Activated T-cell treated with anti-CD3 and anti-CD28 coated beads, Interleukin-2, amount 50 U/mL, for 1 hour (primary cell): ENCODE measurements around the gene DISP3.

Experiments used
- DNase-seq: peaks from one replicate; pipeline ENCODE4 v3.0.0-alpha.2; 2020

The DISP3 gene, protein sequence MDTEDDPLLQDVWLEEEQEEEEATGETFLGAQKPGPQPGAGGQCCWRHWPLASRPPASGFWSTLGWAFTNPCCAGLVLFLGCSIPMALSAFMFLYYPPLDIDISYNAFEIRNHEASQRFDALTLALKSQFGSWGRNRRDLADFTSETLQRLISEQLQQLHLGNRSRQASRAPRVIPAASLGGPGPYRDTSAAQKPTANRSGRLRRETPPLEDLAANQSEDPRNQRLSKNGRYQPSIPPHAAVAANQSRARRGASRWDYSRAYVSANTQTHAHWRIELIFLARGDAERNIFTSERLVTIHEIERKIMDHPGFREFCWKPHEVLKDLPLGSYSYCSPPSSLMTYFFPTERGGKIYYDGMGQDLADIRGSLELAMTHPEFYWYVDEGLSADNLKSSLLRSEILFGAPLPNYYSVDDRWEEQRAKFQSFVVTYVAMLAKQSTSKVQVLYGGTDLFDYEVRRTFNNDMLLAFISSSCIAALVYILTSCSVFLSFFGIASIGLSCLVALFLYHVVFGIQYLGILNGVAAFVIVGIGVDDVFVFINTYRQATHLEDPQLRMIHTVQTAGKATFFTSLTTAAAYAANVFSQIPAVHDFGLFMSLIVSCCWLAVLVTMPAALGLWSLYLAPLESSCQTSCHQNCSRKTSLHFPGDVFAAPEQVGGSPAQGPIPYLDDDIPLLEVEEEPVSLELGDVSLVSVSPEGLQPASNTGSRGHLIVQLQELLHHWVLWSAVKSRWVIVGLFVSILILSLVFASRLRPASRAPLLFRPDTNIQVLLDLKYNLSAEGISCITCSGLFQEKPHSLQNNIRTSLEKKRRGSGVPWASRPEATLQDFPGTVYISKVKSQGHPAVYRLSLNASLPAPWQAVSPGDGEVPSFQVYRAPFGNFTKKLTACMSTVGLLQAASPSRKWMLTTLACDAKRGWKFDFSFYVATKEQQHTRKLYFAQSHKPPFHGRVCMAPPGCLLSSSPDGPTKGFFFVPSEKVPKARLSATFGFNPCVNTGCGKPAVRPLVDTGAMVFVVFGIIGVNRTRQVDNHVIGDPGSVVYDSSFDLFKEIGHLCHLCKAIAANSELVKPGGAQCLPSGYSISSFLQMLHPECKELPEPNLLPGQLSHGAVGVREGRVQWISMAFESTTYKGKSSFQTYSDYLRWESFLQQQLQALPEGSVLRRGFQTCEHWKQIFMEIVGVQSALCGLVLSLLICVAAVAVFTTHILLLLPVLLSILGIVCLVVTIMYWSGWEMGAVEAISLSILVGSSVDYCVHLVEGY (N-terminal part only)

DNA sequence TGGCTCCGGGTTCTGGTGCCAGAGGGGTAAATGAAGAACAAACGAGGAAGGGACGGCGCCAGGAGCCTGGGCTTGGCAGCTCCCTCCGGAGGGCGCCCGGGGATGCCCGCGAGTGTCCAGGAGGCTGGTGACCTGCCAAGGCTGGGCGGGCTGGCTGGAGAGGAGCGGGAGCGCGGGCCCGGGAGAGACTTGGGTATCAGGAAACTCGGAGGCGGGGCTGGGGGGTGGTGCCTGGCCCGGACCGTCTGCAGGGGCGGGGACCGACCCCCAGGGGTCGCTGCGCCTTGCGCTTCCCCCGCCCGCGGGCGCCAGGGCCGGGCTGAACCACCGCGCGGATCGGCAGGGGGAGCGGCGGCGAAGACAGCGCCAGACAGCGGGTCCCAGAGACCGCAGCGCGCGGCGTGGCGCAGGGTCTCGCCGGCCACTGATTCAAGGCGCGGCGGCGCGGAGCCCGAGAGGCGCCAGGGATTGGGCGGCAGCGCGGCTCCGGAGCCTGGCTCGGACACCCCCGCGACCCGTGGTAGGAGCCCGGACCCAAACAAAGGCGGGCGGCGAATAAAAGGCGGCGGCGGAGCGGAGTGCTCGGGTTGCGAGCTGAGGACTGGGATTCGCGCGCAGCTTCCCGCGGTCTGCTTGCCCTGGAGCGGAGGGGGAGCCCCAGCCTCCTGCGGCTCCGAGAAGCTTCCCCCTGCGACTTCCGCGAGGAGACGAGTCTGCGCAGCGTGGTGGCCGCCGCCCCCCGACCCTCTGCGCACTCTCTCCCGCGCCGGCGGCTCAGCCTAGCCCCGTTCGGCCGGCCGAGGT is at the start of gene DISP3:
Gene DISP3 (plus strand): TSS at position 585 of the 804 bp plus-strand sequence. CDS start 21,838 bp downstream, outside the sequence.
- peak; percentile 75 for DNase-seq

DNA sequence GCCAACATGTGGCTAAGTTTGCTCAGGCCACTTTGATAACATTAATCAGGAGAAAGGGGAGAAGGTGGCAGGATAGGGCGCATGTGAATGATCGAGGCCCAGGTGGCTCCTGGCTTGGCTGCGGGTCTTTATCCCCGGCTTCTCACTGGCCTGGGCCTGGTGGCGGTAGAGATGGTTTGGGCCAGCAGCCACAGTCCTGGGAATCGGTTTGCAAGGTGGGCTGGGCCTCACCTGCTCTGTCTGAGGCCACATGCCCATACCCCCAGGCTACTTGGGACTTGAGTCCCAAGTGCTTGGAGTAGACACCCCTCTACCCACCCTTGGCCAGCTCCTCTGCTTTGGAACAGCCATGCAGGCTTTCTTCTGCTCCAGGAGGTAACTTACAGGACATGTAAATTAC is 49.7 kb upstream of the DISP3 start:
- DNase-seq: no peak

DNA sequence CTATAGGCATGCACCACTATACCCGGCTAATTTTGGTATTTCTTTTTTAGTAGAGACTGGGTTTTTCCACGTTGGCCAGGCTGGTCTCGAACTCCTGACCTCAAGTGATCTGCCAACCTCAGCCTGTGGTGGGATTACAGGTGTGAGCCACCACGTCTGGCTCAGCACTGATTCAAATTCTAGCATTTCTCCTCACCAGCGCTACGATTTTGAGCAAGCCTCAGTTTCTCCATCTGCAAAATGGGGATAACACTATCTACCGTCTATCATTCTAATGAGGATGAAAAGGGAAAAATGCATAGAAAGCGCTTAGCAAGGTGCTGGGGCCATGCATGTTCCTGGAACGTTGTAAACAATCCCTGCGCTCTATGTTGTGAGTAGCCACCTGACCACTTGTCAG is 49.0 kb upstream of the DISP3 start:
- DNase-seq: no peak

DNA sequence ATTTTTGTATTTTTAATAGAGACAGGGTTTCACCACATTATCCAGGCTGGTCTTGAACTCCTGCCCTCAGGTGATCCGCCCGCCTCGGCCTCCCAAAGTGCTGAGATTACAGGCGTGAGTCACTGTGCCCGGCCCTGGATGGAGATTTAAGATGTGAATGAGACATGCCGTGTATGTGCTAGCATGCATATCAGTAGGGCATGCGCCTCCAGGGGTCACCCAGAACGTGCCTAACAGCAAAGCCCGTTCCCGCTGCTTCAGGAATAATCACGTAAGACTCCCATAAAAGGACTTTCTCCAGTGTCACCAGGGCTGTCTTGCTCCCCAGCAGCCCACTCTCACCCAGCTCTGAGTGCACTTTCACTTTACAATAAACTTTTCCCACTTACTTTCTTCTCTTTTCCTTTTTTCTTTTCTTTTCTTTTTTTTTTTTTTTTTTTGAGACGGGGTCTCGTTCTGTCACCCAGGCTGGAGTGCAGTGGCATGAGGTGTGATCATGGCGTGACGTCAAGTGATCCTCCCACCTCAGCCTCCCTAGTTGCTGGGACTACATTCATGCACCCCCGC is 46.9 kb upstream of the DISP3 start:
- DNase-seq: no peak

DNA sequence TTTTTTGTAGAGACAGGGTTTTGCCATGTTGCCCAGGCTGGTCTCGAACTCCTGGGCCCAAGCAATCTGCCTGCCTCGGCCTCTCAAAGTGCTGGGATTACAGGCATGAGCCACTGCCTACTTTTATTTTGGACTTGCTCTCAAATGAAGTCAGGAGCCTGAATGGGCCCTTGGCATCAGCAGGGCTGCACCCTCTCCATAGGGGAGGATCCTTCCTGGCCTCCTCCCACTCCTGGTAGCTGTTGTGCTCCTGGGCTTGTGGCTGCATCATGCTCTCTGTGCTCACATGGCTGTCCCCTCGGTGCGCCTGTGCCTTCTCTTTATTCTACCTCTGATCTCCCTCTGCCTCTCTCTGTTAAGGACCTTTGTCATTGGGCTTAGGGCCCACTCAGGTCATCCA is 46.4 kb upstream of the DISP3 start:
- DNase-seq: no peak

DNA sequence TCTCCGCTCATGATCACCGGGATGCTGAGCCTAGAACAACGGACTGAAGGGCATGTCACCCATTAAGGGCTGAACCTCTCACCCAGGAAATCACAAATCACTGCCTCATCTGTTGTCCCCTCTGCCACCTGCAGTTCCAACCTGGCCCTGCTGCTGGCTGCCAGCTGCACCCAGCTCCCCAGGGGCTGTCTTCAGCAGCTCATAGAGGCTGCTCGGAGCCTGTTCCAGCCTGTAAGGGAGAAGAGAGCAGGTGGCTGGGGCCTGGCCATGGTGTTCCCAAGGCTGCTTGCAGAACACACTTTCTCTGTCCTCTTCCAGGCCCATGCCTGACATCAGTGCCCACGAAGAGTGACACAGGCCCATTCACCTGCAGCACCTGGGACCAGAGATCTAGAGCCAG is 44.5 kb upstream of the DISP3 start:
- DNase-seq: no peak

DNA sequence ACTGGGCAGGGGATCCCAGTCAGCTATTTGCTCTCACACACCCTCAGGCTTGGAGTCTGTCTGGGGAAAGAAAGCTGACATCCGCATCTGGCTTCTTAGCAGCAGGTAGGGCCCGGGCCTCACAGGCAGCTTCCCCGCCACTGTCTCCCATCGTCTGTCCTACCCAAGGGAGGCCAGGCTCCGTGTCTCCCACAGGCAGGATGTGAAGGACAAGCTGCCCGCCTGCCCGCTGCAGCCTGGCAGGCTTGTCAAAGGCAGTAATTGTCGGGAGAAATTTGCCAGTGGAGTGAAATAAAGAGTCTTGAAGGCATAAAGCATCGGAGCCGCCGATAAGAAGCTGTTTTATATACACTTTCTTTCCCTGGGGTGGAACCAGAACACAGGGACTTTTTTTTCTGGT is 44.0 kb upstream of the DISP3 start:
- no peak for DNase-seq

DNA sequence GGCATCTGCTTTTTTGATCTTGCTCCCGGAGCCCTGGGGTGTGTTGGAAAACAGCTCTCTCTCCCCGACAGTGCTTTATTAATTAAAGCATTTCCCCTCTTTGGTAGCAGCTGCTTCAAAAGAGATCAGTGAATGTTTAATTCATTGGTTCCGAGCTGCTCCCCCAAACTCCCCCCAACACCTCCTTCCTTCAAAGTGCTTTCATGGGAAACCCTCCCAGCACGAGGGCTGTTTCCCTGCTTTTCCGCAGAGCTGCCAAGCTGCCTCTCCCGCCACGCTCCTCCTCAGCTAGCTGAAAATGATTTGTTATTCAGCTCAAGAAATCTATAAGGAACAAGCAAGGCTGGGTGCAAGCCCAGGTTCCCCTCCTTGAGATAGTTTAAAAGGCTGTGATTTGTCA is 40.0 kb upstream of the DISP3 start:
- DNase-seq: no peak

DNA sequence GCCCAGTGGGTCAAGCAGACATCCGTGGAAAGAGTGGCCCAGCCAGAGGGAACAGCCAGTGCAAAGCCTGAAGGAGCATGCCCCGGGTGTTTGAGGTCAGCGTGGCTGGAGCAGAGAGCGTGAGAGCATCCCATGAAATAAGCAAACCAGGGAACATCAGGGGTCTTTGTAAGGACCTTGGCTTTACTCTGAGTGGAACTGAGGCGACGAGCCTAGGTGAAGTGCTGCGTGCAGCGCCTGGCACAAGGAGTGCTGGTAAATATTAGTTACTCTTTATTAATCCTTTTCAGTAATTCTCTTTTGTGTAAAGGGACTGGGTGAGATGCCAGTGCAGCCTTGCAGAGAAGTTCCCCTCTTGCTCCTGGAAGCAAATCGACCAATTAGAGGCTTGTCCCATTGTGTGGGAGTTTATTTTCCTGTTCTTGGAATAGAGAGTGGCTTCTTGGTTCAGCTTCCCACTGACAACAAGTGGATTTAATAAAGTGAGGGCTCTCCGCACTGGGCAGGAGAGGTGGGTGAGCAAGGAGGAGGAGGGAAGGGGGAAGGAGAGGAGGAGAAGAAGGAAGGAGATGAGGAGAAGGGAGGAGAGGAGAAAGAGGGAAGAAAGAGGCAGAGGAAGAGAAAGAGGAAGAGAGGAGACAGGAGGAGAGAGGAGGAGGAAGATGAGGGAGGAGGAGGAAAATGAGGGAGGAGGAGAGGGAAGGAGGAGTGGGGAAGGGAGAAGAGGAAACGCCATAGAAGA is 37.6 kb upstream of the DISP3 start:
- DNase-seq: no peak

DNA sequence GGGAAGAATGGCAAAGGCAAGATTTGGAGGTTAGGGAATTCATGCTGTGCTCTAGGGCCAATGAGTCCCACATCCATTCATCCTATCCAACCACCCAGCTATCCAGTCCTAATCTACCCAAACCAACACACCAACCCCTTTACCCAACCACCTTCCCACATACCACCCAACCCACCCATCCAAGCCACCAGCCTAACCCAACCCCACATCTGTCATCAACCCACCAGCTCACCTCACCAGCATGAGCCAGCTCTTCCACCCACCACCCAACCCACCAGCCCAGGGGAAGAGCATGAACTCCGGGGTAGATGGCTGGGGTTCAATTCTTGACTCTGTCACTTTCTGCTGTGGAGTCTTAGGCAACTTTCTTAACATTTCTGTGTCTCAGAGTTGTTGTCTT is 35.9 kb upstream of the DISP3 start:
- no peak for DNase-seq

DNA sequence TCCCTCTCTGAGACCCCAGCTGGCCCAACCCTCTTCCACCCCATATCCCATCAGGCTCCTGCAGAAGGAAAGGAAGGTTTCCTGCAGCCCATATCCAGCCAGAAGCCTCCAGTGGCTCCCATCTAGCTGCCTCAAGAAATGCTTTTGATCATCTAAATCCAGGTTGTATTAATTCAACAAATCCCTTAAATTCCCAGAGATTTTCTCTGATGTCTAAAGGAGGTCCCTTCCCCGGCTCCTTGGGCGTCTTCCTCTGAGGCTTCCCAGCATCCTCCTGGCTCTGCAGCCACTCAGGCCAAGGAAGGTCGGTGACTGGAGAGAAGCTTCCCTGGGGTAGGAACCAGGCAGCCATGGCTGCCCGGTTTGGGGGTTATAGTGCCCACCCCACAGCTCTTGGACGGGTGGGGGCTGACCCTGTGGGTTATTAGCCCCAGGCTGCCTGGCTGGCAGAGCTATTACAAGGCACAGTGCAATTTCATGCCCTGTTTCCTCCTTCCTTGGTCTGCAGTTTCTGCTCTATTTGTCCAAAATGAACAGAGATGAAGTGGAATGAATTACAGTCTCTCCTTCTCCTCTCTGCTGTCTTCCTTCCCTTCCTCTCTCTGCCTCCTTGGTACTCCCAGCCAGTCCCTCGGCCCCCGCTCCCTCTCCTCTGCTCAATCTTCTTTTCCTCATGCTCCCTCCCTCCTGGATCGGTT is 34.8 kb upstream of the DISP3 start:
- DNase-seq: no peak

DNA sequence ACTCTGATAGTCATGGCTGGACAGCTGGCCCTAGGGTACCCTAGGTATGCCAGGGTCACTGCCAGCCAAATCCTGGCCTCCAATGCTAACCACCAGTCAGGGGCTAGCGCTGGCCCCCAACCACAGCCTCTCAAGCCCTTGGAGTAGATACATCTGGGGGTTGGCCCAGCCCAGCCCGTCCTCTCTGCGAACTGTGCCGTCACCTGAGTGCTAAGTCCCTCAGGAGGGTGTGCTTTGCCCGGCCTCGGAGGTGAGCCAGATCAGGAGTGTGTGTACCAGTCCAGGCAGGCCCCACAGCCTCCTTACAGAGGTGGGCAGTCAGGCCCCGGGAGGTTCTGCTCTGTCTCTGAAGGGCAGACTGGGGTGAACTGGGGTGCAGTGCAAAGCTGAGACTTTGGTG is 34.0 kb upstream of the DISP3 start:
- DNase-seq: no peak

DNA sequence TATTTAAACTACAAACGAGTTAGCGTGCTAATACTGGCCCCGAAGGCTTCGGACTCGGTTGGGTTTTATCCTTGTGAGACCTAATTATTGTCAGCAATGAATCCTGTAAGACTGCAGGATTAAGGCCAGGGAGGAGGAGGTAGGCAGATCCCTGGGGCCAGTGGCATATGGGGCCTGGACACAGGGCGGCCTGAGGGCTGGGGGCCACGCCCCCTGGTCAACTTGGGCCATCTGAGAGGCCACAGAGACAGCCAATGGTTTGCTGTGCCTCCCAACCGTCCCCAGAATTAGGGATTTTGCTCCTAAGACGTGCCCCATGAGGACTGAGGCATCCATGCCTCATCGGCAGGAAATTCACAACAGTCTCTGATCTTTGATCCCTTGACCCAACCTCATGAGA is 31.1 kb upstream of the DISP3 start:
- DNase-seq: no peak

DNA sequence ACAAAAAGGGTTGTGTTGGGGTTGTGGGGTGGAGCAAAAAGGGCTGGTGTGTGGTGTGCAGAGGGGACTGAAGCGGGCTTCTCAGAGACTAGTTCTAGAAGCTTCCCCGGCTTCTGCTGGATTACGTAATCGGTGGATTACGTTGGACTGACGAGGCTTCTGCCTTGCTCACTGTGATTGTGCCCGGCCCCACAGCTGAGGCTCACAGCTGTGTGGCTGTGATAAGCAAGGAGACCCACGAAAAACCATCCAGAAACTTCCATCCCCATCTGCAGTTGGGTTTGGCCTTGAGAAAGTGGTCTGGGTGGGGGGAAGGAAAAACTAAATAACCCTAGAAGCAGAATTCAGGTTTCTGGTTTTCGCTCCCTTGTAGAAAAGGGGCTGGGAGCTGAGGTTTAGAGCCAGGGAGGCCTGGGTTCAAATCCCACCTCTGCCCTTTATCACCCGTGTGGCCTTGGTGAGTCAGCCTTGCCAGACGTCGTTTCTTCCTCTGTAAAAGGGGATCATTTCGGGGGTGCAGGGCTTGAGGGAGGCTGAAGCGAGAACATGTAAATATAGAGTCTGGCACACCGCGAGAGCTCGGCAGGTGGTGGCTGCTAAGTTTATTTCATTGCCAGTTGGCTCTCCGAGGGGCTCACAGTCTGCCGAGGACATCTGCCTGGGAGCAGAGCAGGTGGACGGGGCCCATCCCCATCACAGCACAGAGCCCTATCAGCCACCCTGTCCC is 30.4 kb upstream of the DISP3 start:
- no peak for DNase-seq

DNA sequence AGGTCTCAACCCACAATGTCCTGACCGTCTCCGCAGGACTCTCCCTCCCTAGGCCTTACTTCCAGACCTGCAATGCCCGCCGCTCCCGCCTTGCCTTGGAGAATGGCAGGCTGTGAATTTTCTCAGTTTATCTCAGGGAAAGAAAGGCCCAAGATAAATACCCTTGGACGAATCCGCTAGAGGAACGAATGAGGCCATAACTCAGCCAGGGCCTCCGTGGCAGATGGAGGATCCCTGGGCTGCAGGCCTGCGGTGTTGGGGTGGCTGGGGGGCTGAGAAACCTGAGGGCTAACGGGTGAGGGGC is 29.9 kb upstream of the DISP3 start:
- DNase-seq: no peak

DNA sequence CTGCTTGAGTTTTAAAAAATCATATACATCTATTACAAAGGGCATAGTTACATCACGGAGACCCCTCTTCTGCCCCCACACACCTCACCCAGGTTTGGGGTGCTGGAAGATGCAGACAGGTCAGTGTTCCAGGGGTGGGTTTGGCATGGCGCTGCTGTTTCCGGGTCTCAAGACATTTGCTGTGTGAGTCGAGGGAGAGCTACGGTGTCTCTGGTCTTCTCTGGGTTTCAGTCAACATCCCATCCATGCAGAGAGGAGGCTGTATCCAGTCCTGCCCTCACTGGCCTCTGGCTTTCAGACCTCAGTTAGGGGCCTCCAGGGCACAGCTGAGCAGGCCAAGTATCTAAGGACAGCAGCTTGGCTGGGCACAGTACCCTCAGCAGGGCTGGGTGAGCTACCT is 28.6 kb upstream of the DISP3 start:
- no peak for DNase-seq

DNA sequence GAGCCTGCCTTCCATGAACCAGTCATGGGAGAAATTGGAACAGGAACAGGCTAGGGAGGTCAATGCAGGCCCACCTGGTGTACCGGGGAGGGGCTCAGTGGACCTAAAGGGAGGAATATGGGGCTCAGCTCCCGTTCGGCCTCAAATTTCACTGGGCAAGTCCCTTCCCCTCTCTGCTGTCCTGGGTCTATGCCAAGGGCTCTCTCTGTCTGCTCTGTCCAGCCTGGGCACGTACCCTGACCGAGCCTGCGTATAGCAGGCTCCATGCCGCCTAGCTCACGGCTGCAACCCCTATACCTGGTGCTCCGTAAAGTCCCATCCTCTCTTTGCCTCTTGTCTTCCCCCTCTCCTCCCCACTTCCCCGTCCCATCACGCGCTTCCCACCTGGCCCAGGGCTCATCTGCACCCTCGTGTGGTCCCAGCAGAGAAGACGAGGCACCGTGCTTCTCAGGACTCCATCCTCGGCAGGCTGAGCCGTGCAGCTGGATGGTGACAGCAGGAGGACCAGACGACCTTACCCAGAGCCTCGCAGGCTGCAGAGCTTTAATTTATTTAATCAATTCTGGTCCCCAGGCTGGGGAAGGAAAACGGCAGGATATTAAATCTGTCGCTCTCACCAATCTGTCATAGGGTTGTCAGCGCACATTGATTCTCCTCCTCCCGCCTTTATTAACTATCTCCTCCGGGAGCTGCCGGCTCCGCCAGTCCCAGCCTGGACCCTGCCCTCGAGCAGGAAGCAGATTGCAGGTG is 25.0 kb upstream of the DISP3 start:
- DNase-seq: no peak

DNA sequence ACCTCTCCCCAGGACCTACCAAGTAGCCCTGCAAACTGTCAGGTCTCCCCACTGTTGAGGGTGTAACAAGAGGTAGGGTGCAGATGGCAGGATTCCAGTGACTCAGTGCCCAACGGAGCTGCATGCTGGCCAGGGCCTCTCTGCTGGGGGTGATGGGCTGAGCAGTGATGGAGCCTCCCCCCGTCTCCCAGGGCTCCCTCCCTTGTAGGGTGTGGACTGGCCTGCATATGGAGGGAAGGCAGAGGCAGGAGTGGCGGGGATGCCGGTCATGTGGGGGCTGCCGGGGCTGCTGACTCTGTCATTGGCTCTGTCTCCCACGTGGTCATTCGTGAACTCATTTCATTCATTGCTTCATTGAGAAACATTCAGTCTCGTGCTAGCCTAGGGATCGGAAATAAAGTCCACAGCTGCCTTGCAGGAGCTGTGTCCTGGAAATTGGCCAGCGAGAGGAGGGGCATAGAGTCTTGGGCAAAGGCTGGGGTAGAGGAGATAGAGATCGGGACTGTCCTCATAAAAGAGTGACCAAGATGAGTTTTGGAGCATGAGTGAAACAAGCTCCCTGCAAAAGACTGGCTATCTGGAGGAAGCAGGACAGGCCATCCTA is 22.9 kb upstream of the DISP3 start:
- DNase-seq: no peak

DNA sequence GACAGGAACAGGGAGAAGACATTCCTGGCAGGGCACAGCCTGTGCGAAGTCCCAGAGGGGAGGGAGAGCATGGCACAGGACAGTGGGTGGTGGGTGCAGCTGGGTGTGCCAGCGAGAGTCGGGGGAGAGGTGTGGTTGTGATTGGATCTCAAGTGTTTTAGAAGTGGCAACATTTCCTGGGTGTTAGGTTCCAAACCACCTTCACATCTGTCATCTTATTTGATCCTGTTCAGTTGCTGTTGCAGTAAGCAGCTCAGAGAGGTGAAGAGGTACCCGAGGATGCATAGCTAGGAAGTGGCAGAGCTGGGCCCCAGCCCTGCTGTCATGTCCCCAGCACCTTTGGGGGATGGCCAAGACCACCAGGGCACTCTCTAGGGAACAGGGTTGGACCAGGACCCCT is 22.0 kb upstream of the DISP3 start:
- DNase-seq: no peak
